SK-N-SH (cell line): ENCODE results near the gene HERC3. TPM values are rescaled to one million over a fixed set of nuclear protein-coding genes. Genes with fewer than 3 reads are reported as not detected.

Experiments
- CTCF ChIA-PET: fragments of 300-600, 350-600 bp; formaldehyde crosslinking; extraction: SDS; loops from one replicate; lab custom pipeline; 2021; lab: Yijun Ruan, JAX
- POLR2A ChIA-PET: fragments of 350-600 bp; sonication (Branson Sonifier 250); formaldehyde crosslinking; extraction: SDS; loops from one replicate; lab custom pipeline; 2020; ENCODE audit warnings: antibody characterized with exemption, inconsistent platforms; lab: Yijun Ruan, JAX
- DNase-seq: peaks from one replicate; pipeline ENCODE4 v3.0.0; 2012
- H2AFZ ChIP-seq: fragments of 200-600 bp; sonication (generic); 2 replicates; pipeline ENCODE4 v1.8.1; 2016; ENCODE audit warnings: antibody characterized with exemption, mild to moderate bottlenecking, low read depth
- H3F3A ChIP-seq: fragments of 200-600 bp; sonication (generic); replicated peaks from 2 replicates; pipeline ENCODE3; 2016; ENCODE audit warnings: antibody characterized with exemption, mild to moderate bottlenecking; ENCODE audit not compliant: insufficient read depth
- H3K27ac ChIP-seq, 2 experiments: fragments of 200-500 bp in 1 of 2; fragments of 200-600 bp in 1 of 2; sonication (Bioruptor generic) in 1 of 2; sonication (generic), shearing (Covaris generic) in 1 of 2; 2 replicates each; pipeline versions ENCODE4 v1.5.1 to v1.6.1; 2014 to 2016; ENCODE audit warnings: low read depth in 2 of 2, inconsistent platforms in 1 of 2, low read length in 1 of 2, mild to moderate bottlenecking in 1 of 2, mixed read lengths in 1 of 2
- H3K27me3 ChIP-seq: fragments of 200-600 bp; sonication (generic), shearing (Covaris generic); 2 replicates; pipeline ENCODE4 v1.6.1; 2016; ENCODE audit warnings: mixed run types; ENCODE audit not compliant: insufficient read depth
- H3K36me3 ChIP-seq, 2 experiments: fragments of 200-500 bp in 1 of 2; fragments of 200-600 bp in 1 of 2; sonication (Bioruptor generic) in 1 of 2; sonication (generic) in 1 of 2; replicated peaks in 1 of 2; 2 replicates each; pipeline versions ENCODE3 to v1.5.1; 2014 to 2016; ENCODE audit warnings: low read length in 1 of 2, mild to moderate bottlenecking in 1 of 2; ENCODE audit not compliant: insufficient read depth in 2 of 2, control insufficient read depth in 1 of 2
- H3K4me1 ChIP-seq, 2 experiments: fragments of 200-500 bp in 1 of 2; fragments of 200-600 bp in 1 of 2; sonication (Bioruptor generic) in 1 of 2; sonication (generic), shearing (Covaris generic) in 1 of 2; 2 replicates each; pipeline versions ENCODE4 v1.5.1 to v1.6.1; 2014 to 2016; ENCODE audit warnings: low read depth in 1 of 2, low read length in 1 of 2, mixed run types in 1 of 2; ENCODE audit not compliant: insufficient read depth in 2 of 2, control insufficient read depth in 1 of 2
- H3K4me2 ChIP-seq: fragments of 200-600 bp; sonication (generic), shearing (Covaris generic); 2 replicates; pipeline ENCODE4 v1.6.1; 2017; ENCODE audit warnings: mixed run types
- H3K4me3 ChIP-seq, 2 experiments: fragments of 200-500 bp in 1 of 2; fragments of 200-600 bp in 1 of 2; sonication (Bioruptor generic) in 1 of 2; sonication (generic), shearing (Covaris generic) in 1 of 2; 2 replicates each; pipeline versions ENCODE4 v1.5.1 to v1.8.1; 2014 to 2016; ENCODE audit warnings: low read depth in 2 of 2, inconsistent platforms in 1 of 2, low read length in 1 of 2, mild to moderate bottlenecking in 1 of 2, mixed read lengths in 1 of 2, moderate library complexity in 1 of 2
- H3K79me2 ChIP-seq: fragments of 200-600 bp; sonication (generic); 2 replicates; pipeline ENCODE4 v1.8.1; 2017; ENCODE audit warnings: mild to moderate bottlenecking; ENCODE audit not compliant: insufficient read depth
- H3K9ac ChIP-seq: fragments of 200-600 bp; sonication (generic); 2 replicates; pipeline ENCODE4 v1.6.1; 2017; ENCODE audit warnings: mixed run types
- H3K9me2 ChIP-seq: fragments of 200-600 bp; sonication (generic); 2 replicates; pipeline ENCODE4 v1.6.1; 2017; ENCODE audit warnings: mixed run types
- H3K9me3 ChIP-seq: fragments of 200-600 bp; sonication (generic); 2 replicates; pipeline ENCODE4 v1.6.1; 2017; ENCODE audit warnings: mixed run types, mild to moderate bottlenecking, moderate library complexity
- H4K20me1 ChIP-seq: fragments of 200-600 bp; sonication (generic); 2 replicates; pipeline ENCODE4 v1.6.1; 2017; ENCODE audit warnings: mild to moderate bottlenecking, mixed run types; ENCODE audit not compliant: insufficient read depth
- EZH2phosphoT487 ChIP-seq: fragments of 200-600 bp; sonication (generic); IDR thresholded peaks from 2 replicates; pipeline ENCODE4 v1.6.1; 2017; ENCODE audit warnings: low read depth, mixed run types, mild to moderate bottlenecking, antibody characterized with exemption, moderate library complexity, borderline replicate concordance
- FOXJ3 ChIP-seq: sonication (generic); formaldehyde crosslinking; IDR thresholded peaks from 2 replicates; pipeline ENCODE4 v1.5.1; 2020; ENCODE audit warnings: mild to moderate bottlenecking, missing genetic modification reagents
- GABPA ChIP-seq: IDR thresholded peaks from 2 replicates; pipeline ENCODE4 v1.4.0; 2012; ENCODE audit warnings: low read depth, mild to moderate bottlenecking
- MAX ChIP-seq: IDR thresholded peaks from 2 replicates; pipeline ENCODE4 v1.4.0; 2012; ENCODE audit warnings: low read depth
- MXI1 ChIP-seq: IDR thresholded peaks from 2 replicates; pipeline ENCODE4 v1.6.1; 2012; ENCODE audit warnings: mild to moderate bottlenecking, low read depth, low read length, improper control_type of control experiment
- NFIC ChIP-seq: IDR thresholded peaks from 2 replicates; pipeline ENCODE4 v1.4.0; 2012; ENCODE audit warnings: borderline replicate concordance
- REST ChIP-seq: IDR thresholded peaks from 2 replicates; pipeline ENCODE4 v1.6.1; 2012; ENCODE audit warnings: mild to moderate bottlenecking, low read depth, low read length, moderate library complexity
- SIN3A ChIP-seq: IDR thresholded peaks from 2 replicates; pipeline ENCODE4 v1.6.1; 2012; ENCODE audit warnings: low read depth, mild to moderate bottlenecking, low read length, moderate library complexity, borderline replicate concordance
- SMC3 ChIP-seq: IDR thresholded peaks from 2 replicates; pipeline ENCODE4 v1.6.1; 2012; ENCODE audit warnings: low read depth, low read length, improper control_type of control experiment
- TAF1 ChIP-seq: IDR thresholded peaks from 2 replicates; pipeline ENCODE4 v1.6.1; 2012; ENCODE audit warnings: low read depth, mild to moderate bottlenecking, low read length, moderate library complexity, borderline replicate concordance
- TEAD4 ChIP-seq: IDR thresholded peaks from 2 replicates; pipeline ENCODE4 v1.4.0; 2012; ENCODE audit warnings: mild to moderate bottlenecking, borderline replicate concordance; ENCODE audit not compliant: insufficient read depth
- USF2 ChIP-seq: fragments of 150-350 bp; IDR thresholded peaks from 2 replicates; pipeline ENCODE4 v1.6.1; 2017; ENCODE audit warnings: antibody characterized with exemption, low read length, low read depth, borderline replicate concordance
- WGBS: methylation state at CpG from one replicate; pipeline ENCODE4 v1.1.6; 2017; ENCODE audit warnings: low lambda C conversion rate; 5-methylcytosine and 5-hydroxymethylcytosine counted together
- polyA plus RNA-seq, 3 experiments: library from polyadenylated mRNA; depleted of rRNA; stranded (reverse); fragments of >200 nt; gene quantifications; 2 replicates each; pipeline ENCODE4 v1.2.3, GENCODE V29; 2012
- TF ChIP-seq, protein P1 (sequence below): IDR thresholded peaks from 2 replicates; pipeline ENCODE4 v1.4.0; 2012; ENCODE audit warnings: low read depth, borderline replicate concordance

HERC3 gene
- polyA plus RNA-seq, 1 of the 3 experiments (the other 2 are of a cell fraction) = 4.6 TPM

DNA sequence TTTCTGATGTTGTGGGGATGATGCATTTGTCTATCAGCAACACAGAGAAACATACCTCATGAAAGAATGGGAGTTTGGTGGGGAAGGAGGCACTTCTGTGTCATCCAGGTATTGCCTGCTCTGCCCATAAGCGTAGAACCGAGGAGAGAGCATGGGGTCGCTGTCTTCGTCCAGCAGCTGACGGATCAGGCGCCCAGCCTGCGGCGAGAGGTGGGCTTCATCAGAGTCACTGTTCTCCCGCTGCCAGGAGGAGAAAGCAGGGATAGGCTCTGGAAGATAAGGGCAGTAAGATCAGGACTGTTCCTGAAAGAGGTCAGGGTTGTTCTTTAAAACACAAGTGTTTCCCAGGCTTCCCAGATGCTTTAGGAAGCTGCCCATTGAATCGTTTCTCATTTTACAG lies 158.1 kb downstream of the HERC3 start:
- Histone ChIP-seq H3K4me3 (no peak overlapping the region), H3K9ac (no peak overlapping the region), H4K20me1 (no peaks in the 10 kb centered on the region), H3K36me3 (peaks cover 0 to 3% of the 10 kb centered on the region in 2 experiments), H3K79me2 (no peaks in the 10 kb centered on the region), H3K4me1 (no peaks in the 10 kb centered on the region; a peak in 2 of 4 replicates), H3K9me3 (no peaks in the 10 kb centered on the region), H3K4me2 (no peak overlapping the region), H3K9me2 (no peaks in the 10 kb centered on the region), H3K27me3 (no peaks in the 10 kb centered on the region), H3F3A (no peaks in the 10 kb centered on the region), H3K27ac (no peak overlapping the region), H2AFZ (no peak overlapping the region)
- DNase-seq = no peak
- CTCF ChIA-PET = no interaction called here
- WGBS = 95% methylated on average over 10 of the region's 10 CpGs
- POLR2A ChIA-PET = no interaction called here
- TF ChIP-seq, protein P1, sequence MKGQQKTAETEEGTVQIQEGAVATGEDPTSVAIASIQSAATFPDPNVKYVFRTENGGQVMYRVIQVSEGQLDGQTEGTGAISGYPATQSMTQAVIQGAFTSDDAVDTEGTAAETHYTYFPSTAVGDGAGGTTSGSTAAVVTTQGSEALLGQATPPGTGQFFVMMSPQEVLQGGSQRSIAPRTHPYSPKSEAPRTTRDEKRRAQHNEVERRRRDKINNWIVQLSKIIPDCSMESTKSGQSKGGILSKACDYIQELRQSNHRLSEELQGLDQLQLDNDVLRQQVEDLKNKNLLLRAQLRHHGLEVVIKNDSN = no peak
- TF ChIP-seq GABPA (no peak), TEAD4 (no peak), EZH2phosphoT487 (no peak), REST (no peak), SMC3 (no peak), MAX (no peak), USF2 (no peak)

DNA sequence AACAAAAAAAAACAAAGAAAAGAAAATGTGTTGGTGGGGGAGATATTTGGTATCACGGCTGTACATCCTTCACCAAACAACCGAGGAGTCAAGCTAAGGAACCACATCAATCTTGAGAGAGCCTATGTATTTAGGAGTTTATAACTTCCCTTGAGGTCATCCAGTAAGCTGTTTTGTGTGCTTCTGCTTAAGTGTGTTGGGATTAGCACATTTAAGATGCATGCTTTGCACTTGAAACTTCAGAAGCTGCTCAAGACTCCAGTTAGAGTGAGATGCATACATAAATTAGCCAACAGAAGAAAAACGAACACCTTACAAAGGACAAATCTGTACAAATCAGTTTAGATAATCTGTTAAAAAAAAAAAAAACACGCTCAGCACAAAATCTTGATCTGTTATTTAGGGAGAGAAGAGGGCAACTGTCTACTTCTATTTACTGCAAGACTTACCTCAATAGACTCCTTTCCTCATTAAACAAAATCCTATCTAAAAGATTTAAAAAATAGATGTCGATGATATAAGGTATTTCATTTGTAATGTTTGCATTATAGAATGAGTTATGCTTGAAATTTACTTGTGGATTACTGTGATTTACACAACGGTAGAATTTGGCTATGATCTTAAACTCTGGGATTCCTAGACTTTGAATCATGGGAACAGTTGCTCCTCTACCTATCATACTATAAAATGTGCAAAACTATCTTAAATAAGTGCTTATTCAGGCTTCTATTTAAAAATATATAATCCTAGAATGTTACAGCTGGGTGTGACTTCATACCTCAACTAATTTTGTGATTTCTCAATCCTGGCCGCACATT lies 159.2 kb downstream of the HERC3 start:
- Histone ChIP-seq H3K79me2 (no peaks in the 10 kb centered on the region), H3K9me3 (no peaks in the 10 kb centered on the region), H2AFZ (no peak overlapping the region), H3K36me3 (peaks cover 0 to 3% of the 10 kb centered on the region in 2 experiments), H3K27me3 (no peaks in the 10 kb centered on the region), H3K4me2 (no peak overlapping the region), H3K9ac (no peak overlapping the region), H4K20me1 (no peaks in the 10 kb centered on the region), H3K4me3 (no peak overlapping the region), H3K27ac (no peak overlapping the region), H3K4me1 (no peaks in the 10 kb centered on the region; a peak in 2 of 4 replicates), H3K9me2 (no peaks in the 10 kb centered on the region), H3F3A (no peaks in the 10 kb centered on the region)
- TF ChIP-seq SIN3A = no peak
- no peak for TF ChIP-seq USF2
- no peak for TF ChIP-seq TEAD4
- no peak for TF ChIP-seq TAF1
- no peak for TF ChIP-seq NFIC
- no peak for TF ChIP-seq MXI1
- no peak for TF ChIP-seq FOXJ3 (CRISPR knock-in tag)
- ChIA-PET POLR2A (no interaction called here), CTCF (interaction anchor here (0.7 to 1.2 kb wide), 3 partner anchors 12 to 67 kb away, joined by 3 to 4 read pairs (median 3); no protein-coding TSS in a partner anchor)
- no peak for DNase-seq
- 75% methylated on average over 7 of the region's 7 CpGs for WGBS
